GM18505 (cell line): ENCODE measurements around the gene GRIK1.

Experiments used
- ATAC-seq: cut with Tn5 transposase; IDR thresholded peaks from one replicate; pipeline ENCODE4 v1.9.1; 2021; ENCODE audit not compliant: unreplicated experiment
- POLR2A ChIP-seq: IDR thresholded peaks from 4 replicates; pipeline ENCODE4 v1.6.1; 2011; ENCODE audit warnings: borderline replicate concordance; ENCODE audit not compliant: insufficient read depth, insufficient read length; ENCODE audit errors: extremely low read depth

Gene GRIK1

DNA sequence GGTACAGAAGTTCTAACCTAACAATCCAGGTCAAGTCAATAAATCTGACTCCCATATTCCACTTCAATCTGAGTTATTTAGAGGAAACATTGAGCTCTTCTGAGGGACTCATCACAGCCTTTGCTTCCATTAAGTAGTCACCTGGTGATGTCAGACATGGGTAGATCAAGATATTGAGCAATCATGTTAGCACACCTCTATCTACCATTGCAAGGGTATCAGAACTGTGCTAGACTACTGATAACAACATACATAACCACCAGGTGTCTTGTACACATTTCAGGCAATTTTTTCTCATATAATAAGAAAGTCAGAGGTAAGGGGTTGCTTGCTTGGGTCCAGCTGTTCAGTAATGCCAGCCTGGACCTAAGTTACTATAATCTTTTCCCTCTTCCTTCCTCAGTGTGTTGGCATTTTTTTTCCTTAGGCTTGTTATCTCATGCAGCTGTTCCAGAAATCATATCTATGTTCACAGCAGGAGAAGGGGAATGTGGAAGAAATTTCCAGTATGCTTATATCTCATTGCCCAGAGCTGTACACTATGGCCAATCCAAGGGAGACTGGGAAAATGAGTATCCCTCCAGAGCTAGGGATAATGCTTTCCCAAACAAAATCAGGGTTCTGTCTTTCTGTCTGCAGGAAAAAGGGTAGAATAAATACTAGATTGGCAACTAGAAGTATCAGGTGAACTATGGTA lies 52.3 kb downstream of the GRIK1 start:
- TF ChIP-seq POLR2A = no peak
- no peak for ATAC-seq

- TF ChIP-seq POLR2A = no peak
- ATAC-seq = no peak
These were observed 54.3 kb downstream of the GRIK1 start for GRCh38 chr21:29885491-29885890.

DNA sequence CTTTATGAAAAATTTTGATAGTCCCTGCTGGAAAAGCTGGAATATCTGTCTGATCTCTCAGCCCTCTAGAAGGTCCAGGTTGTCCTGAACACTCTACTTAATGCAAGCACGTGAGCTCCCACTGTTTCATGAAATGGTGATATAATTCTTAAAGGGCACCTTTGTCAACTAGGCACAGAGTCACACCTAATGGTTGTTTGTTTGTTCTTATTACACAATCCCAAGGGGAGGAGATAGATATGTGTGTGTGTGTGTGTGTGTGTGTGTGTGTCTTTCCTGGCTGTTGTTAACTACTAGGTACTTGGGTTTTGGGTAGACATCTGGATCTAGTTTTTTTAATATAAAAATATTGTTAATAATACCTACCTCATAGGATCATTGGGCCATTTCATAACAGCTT lies 63.9 kb downstream of the GRIK1 start:
- ATAC-seq = no peak
- TF ChIP-seq POLR2A = no peak

DNA sequence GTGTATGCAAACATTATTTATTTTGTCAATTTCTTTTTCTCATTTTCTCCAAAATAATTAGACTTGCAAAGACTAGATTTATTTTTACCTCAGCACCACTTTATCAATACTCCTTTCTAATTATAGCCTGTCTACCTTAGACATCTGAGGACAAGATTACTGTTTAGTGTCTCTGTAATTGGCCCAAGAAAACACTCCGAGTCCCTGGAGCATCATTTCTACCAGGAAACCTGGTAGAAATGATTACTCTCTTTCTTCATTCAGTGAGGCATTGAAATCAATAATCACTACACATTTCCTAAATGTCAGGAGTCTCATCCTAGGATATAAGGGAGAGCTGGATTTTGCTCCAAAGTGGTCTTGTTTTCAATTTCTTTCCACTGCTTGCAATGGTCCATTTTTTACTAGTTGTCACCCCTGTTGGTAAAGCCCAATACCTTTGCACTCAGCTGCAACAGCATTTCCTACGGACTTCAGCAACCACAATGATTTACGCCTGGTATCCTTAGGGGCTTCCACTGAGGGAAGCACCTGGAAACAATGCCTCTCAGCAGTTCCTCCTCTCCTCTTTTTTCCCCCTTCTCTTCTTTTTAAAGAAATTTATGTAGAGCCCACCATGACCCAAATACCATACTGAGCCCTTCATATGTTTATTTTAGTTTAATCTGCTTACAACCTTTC lies 64.6 kb downstream of the GRIK1 start:
- TF ChIP-seq POLR2A = no peak
- ATAC-seq = no peak

DNA sequence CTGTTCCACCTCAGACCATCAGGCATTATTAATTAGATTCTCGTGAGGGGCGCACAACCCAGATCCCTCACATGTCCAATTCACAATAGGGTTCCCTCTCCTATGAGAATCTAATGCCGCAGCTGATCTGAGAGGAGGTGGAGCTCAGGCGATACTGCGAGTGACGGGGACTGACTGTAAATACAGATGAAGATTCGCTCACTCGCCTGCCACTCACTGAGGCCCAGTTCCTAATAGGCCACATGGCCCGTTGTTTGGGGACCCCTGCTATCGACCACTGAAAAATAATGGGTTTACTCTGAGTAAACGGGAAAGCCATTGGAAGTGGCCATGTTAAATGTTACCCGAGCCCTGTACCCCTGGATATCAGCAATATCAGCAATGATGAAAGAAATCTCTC lies 65.9 kb downstream of the GRIK1 start:
- no peak for ATAC-seq
- no peak for TF ChIP-seq POLR2A

- TF ChIP-seq POLR2A = no peak
- ATAC-seq = no peak
These were observed 69.0 kb downstream of the GRIK1 start for GRCh38 chr21:29870814-29871213.

GRCh38 chr21:29867796-29868195 lies 72.0 kb downstream of the GRIK1 start:
- TF ChIP-seq POLR2A = no peak
- no peak for ATAC-seq

DNA sequence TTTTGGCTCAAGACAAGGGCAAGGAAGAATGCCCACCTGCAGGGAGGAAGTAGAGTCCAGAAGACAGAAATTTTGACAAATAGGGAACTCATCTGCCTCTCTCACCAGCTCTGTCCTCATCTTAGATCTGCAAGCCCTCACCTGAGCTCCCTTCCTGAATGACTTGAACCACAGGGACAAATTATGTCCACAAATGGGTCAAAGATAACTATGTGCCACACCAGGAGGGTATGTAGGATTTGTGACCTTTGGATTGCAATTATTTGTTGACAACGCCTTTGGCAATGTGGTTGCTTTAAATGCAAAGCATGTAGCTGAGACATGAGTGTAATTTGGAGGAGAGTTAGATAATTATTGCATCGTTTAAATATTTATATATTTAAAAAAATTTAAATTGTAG lies 79.5 kb downstream of the GRIK1 start:
- no peak for TF ChIP-seq POLR2A
- no peak for ATAC-seq

- no peak for ATAC-seq
- TF ChIP-seq POLR2A = no peak
These were observed 82.6 kb downstream of the GRIK1 start for GRCh38 chr21:29857150-29857549.

DNA sequence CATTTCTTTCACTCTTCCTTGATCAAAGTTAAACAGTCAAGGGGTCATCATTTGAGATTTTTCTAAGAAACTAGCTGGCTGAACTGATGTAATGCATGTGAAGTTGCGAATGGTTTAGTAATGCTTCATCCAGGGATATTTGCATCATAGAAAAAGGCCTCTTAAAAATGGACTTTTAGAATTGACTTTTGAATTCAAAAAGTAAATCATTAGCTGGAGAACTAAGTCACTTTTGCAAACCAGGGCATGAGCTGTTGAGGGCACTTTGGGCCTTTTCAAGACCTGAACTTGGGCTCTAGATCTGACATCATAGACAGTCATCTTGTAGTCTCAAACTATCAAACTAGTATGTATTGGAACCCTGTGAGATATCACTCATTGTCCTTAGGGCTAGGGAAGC lies 85.0 kb downstream of the GRIK1 start:
- no peak for TF ChIP-seq POLR2A

DNA sequence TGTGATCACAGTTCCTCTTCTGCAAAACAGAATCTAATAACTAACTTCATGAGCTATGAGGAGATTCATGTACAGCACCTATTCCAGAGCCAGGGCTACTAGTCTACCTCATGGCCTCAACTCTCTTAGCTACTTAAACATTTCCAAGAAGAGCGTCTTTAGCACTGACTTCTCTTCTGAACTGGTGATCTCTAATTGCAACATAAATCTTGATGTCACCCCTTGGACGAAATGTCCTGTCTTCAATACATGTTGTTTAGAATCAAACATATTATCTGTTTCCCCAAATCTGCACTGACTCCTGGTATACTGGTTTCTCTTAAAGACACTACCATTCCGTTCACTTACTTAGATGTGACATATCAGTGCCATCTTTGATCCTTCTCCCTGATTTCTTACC lies 88.2 kb downstream of the GRIK1 start:
- TF ChIP-seq POLR2A = no peak
- ATAC-seq = no peak

More for the DNA sequence above, 85.0 kb downstream of the GRIK1 start:
- no peak for ATAC-seq

DNA sequence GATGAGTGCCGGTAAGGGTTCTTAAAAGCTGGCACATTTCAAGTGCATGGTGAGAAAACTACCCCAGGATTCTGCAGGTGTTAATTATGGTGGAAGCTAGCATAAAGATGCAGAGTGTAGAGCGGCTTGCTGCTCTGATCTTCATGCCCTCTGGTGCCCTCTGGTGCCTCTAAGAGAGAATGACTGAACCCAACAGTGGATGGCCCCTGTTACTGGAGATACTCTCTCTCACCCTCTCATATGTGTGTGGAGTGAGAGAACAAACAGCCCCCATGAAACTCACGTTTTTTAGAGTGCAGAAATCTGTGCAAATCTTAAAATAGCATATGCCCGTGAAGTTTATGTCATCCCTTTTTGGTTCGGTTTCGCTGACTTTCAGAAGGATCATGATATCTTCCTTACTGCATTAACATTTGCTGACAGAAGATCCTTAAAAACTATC lies 90.0 kb downstream of the GRIK1 start:
- TF ChIP-seq POLR2A = no peak
- peak; percentile 97 for ATAC-seq

DNA sequence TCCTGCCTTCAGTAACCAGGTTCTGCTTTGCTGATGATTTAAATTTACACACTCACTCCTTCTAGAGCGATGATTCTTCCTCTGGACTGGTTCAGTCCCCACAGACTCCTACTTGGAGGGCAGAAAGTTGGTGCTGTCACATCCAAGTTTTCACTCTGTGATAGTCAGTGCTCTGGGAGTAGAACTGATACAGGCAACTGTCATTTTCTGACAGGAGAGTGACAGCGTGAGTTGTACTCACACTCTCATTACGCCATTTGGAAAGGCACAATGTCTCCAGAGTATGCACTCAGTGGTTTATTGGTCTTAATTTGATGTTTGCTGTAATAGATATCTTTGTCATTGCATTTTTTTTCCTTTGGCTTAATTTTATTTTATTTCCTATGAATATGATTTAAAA lies 96.0 kb downstream of the GRIK1 start:
- TF ChIP-seq POLR2A = no peak
- ATAC-seq = no peak

DNA sequence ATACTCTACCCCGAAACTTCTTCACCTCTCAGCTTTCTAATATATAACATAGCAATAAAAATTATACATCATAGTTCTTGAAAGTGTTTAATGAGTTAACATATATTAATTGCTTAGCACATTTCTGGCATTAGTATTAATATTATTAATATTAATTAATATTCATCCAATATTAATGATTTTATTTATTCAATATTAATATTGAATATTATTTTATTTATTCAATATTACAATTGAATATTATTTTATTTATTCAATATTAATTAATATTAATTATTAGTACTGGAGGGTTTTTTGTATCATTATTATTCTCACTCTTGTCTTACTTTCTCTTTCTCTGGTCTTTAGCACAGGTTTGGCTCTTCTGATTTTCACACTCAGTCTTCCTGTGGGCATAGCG lies 105.2 kb downstream of the GRIK1 start:
- no peak for ATAC-seq
- TF ChIP-seq POLR2A = no peak
